ENCODE measurements around the gene PLOD2.

DNA sequence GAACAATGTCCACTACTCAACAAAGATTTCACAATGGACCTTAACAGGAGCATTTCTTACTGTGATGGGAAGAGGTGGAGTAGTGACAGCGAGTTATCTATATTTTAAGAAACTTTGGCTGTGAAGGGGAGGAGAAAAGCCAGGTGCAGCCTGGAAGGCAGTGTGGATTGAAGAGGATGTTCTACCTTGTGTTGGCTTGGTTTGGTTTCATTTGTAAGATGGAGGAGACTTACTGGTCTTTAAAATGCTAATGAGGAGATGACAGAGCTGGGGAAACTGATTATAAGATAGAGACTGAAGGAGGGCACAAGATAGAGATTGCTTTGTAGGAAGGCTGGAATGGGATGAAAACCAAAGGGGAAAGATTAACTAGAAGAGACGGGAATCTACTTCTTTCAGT, 59.4 kb downstream of the PLOD2 start:
- TF ChIP-seq, protein P1, sequence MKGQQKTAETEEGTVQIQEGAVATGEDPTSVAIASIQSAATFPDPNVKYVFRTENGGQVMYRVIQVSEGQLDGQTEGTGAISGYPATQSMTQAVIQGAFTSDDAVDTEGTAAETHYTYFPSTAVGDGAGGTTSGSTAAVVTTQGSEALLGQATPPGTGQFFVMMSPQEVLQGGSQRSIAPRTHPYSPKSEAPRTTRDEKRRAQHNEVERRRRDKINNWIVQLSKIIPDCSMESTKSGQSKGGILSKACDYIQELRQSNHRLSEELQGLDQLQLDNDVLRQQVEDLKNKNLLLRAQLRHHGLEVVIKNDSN (IDR thresholded peaks at IDR 0.05): no peak
- TF ChIP-seq CREB1 (IDR thresholded peaks at IDR 0.05; ENCODE audit: low read depth) (no peak), YY1 (IDR thresholded peaks at IDR 0.05; ENCODE audit: low read depth) (no peak), EP300 (IDR thresholded peaks at IDR 0.05; ENCODE audit: borderline replicate concordance) (no peak), CEBPB (IDR thresholded peaks at IDR 0.05) (no peak), RAD21 (IDR thresholded peaks at IDR 0.05; ENCODE audit: low read depth) (no peak), FOXM1 (IDR thresholded peaks at IDR 0.05; ENCODE audit: borderline replicate concordance, low read depth) (no peak), TEAD4 (IDR thresholded peaks at IDR 0.05) (no peak)
- TF ChIP-seq, protein P2, sequence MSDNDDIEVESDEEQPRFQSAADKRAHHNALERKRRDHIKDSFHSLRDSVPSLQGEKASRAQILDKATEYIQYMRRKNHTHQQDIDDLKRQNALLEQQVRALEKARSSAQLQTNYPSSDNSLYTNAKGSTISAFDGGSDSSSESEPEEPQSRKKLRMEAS (IDR thresholded peaks at IDR 0.05): no peak
- TF ChIP-seq, protein P3, sequence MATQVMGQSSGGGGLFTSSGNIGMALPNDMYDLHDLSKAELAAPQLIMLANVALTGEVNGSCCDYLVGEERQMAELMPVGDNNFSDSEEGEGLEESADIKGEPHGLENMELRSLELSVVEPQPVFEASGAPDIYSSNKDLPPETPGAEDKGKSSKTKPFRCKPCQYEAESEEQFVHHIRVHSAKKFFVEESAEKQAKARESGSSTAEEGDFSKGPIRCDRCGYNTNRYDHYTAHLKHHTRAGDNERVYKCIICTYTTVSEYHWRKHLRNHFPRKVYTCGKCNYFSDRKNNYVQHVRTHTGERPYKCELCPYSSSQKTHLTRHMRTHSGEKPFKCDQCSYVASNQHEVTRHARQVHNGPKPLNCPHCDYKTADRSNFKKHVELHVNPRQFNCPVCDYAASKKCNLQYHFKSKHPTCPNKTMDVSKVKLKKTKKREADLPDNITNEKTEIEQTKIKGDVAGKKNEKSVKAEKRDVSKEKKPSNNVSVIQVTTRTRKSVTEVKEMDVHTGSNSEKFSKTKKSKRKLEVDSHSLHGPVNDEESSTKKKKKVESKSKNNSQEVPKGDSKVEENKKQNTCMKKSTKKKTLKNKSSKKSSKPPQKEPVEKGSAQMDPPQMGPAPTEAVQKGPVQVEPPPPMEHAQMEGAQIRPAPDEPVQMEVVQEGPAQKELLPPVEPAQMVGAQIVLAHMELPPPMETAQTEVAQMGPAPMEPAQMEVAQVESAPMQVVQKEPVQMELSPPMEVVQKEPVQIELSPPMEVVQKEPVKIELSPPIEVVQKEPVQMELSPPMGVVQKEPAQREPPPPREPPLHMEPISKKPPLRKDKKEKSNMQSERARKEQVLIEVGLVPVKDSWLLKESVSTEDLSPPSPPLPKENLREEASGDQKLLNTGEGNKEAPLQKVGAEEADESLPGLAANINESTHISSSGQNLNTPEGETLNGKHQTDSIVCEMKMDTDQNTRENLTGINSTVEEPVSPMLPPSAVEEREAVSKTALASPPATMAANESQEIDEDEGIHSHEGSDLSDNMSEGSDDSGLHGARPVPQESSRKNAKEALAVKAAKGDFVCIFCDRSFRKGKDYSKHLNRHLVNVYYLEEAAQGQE (IDR thresholded peaks at IDR 0.05; ENCODE audit: low read depth): no peak
